ENCODE data around the gene ZNF579. TPM values are rescaled to one million over a fixed set of nuclear protein-coding genes. Genes with fewer than 3 reads are reported as not detected.

Gene ZNF579
- total RNA-seq, 1 donor from 2014 or later = 10.9 TPM

DNA sequence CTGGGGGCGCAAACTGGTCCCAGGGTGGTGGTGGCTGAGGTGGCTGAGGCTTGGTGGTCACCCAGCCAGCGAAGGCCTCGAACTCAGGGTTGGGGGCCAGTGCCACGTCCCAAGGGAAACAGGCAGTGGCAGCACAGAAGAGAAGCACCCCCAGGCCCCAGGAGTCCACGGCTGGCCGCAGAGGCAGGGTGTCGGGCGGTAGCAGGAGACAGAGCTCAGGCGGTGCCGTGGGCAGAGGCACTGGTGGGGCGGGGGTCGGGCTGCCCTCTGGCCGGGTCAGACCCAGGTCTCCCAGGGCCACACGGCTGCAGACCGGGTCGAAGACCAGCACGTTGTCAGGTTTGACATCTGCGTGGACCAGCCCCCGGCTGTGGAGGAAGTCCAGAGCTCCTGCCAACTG lies 39.6 kb downstream of the ZNF579 start:
- ChIA-PET CTCF (no interaction called here), POLR2A (no interaction called here)
- Mint-ChIP-seq H3K27me3 (peaks cover 14% of the 10 kb centered on the region), H3K4me1 (no peaks in the 10 kb centered on the region), H3K36me3 (ENCODE audit: low read depth) (no peaks in the 10 kb centered on the region), H3K9me3 (no peaks in the 10 kb centered on the region), H3K27ac (no peak overlapping the region), H3K4me3 (no peak overlapping the region)
- no peak for TF ChIP-seq CTCF (IDR thresholded peaks at IDR 0.05)
- intact Hi-C loops (cut with micrococcal nuclease) = no loop called here
- no peak for ATAC-seq (ENCODE audit: low read depth)
- DNase-seq = no peak

- peaks cover 10% of the 10 kb centered on the region for H3K27me3 Mint-ChIP-seq
- no peak overlapping the region for H3K4me3 Mint-ChIP-seq
- intact Hi-C loops (cut with micrococcal nuclease) = no loop called here
- H3K4me1 Mint-ChIP-seq = no peaks in the 10 kb centered on the region
- H3K27ac Mint-ChIP-seq = no peak overlapping the region
- ChIA-PET CTCF (no interaction called here), POLR2A (no interaction called here)
- TF ChIP-seq CTCF (IDR thresholded peaks at IDR 0.05) = no peak
- no peaks in the 10 kb centered on the region for H3K36me3 Mint-ChIP-seq (ENCODE audit: low read depth)
- no peaks in the 10 kb centered on the region for H3K9me3 Mint-ChIP-seq
- DNase-seq (no peak), ATAC-seq (ENCODE audit: low read depth) (no peak)
Observed at GRCh38 chr19:55540619-55541018, 40.0 kb downstream of the ZNF579 start.

DNA sequence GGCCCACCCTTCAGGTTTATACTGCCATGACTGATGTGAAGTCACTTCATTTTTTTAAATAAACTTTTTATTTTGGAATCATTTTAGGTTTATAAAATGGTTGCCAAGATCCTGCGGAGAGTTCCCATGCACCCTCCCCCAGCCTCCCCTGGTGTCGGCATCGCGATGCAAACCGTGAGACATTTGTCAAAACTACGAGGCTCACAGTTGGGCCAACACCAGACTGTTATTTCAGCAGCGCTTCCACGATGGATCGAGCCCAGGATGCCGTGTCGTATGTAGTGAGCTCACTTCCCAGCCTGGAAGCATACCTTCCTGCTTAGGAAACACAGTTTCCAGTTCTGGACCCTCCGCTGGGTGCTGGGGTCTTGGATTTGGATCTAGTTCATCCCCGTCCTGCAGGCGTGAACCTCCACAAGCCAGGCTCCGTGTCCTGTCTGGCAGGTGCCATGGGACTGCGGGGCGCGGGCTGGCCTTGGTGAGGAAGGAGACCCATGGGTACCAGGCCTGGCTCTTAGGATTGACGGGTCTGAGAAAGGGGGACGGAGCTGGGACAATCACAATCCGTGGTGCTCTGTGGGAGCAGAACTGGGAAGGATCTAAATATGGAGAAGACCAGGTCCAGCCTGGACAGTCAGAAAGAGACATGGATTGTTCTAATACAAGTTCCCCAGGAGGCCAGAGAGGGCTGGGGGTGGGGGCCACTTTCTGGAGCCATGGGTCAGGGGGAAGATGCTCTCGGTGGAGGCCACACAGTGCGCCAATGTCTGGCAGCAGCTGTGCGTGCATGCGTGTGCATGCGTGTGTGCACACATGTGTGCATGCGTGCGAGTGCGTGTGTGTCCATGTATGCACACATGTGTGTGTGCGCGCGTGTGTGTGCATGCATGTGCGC lies 41.3 kb downstream of the ZNF579 start:
- CTCF ChIA-PET = no interaction called here
- no peak overlapping the region for H3K27ac Mint-ChIP-seq
- DNase-seq (no peak), ATAC-seq (ENCODE audit: low read depth) (no peak)
- peaks cover 7% of the 10 kb centered on the region for H3K27me3 Mint-ChIP-seq
- H3K9me3 Mint-ChIP-seq = no peaks in the 10 kb centered on the region
- POLR2A ChIA-PET = no interaction called here
- no peak for TF ChIP-seq CTCF (IDR thresholded peaks at IDR 0.05)
- H3K36me3 Mint-ChIP-seq (ENCODE audit: low read depth) = no peaks in the 10 kb centered on the region
- H3K4me3 Mint-ChIP-seq = no peak overlapping the region
- no peaks in the 10 kb centered on the region for H3K4me1 Mint-ChIP-seq
- intact Hi-C loops (cut with micrococcal nuclease) = no loop called here

- Mint-ChIP-seq H3K9me3 (no peaks in the 10 kb centered on the region), H3K4me1 (no peaks in the 10 kb centered on the region), H3K4me3 (no peak overlapping the region), H3K27ac (no peak overlapping the region), H3K27me3 (peaks cover 3% of the 10 kb centered on the region), H3K36me3 (ENCODE audit: low read depth) (no peaks in the 10 kb centered on the region)
- ATAC-seq (ENCODE audit: low read depth) = no peak
- intact Hi-C loops (cut with micrococcal nuclease) = no loop called here
- CTCF ChIA-PET = no interaction called here
- no peak for DNase-seq
- POLR2A ChIA-PET = no interaction called here
- TF ChIP-seq CTCF (IDR thresholded peaks at IDR 0.05) = no peak
Observed at GRCh38 chr19:55538132-55538531, 42.5 kb downstream of the ZNF579 start.

DNA sequence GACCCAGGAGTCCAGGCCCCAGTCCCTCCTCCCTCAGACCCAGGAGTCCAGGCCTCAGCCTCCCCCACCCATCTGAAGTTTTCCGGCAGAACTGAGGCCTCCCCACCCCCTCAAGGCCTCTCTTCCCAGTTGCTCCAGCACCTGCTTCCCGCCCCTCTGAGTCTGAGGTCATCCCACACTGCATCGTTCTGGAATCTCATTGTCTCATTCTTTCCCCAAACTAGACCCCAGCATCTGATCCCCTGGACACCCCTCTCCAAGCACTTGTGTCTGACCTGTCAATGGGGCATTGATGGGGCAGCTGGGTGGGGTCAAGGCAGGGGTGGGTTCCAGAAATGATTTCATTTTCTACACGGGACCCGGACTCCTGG lies 42.9 kb downstream of the ZNF579 start:
- H3K27me3 Mint-ChIP-seq = peaks cover 3% of the 10 kb centered on the region
- POLR2A ChIA-PET = no interaction called here
- DNase-seq = no peak
- no peaks in the 10 kb centered on the region for H3K4me1 Mint-ChIP-seq
- no peaks in the 10 kb centered on the region for H3K9me3 Mint-ChIP-seq
- CTCF ChIA-PET = interaction anchor here (0.6 kb wide), 1 partner anchor 21 kb away, joined by 3 read pairs; no protein-coding TSS in a partner anchor
- no peaks in the 10 kb centered on the region for H3K36me3 Mint-ChIP-seq (ENCODE audit: low read depth)
- no peak overlapping the region for H3K4me3 Mint-ChIP-seq
- no peak for TF ChIP-seq CTCF (IDR thresholded peaks at IDR 0.05)
- no peak for ATAC-seq (ENCODE audit: low read depth)
- intact Hi-C loops (cut with micrococcal nuclease) = no loop called here
- no peak overlapping the region for H3K27ac Mint-ChIP-seq

Data from activated B cell treated with CpG ODN at 0.5 μM for 24 hours (primary cell).